Astrocyte (in vitro differentiated cells and primary cell): ENCODE data around the gene KRT73.

ENCODE experiments used
- EZH2 ChIP-seq: IDR thresholded peaks from 2 replicates; pipeline ENCODE4 v1.6.1; 2012; ENCODE audit warnings: mild to moderate bottlenecking, low read length, inconsistent platforms; ENCODE audit not compliant: insufficient read depth
- TF ChIP-seq, protein P1 (sequence below): IDR thresholded peaks from 2 replicates; pipeline ENCODE4 v1.5.1; 2011; ENCODE audit warnings: low read depth, mild to moderate bottlenecking, inconsistent platforms, low read length, moderate library complexity; ENCODE audit not compliant: insufficient read depth

DNA sequence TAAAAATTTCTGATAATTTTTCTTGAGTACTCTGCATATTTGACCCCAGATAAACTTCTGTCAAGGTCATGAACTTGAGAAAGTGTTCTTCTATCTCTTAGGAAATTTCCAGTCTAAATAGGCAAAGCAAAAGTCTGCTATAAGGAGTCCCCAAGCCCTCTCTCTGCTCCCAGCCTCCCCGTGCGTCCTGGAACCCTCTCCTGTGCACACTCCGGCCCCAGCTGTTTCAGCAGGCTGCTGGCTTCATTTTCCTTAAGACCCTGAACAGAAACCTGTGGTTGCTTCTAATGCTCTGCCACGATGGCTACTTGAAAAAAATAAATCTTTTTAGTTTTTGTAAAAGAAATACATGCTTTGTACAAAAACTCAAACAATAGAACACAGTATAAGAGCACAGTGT is 18.9 kb upstream of the KRT73 start:
- TF ChIP-seq, protein P1, sequence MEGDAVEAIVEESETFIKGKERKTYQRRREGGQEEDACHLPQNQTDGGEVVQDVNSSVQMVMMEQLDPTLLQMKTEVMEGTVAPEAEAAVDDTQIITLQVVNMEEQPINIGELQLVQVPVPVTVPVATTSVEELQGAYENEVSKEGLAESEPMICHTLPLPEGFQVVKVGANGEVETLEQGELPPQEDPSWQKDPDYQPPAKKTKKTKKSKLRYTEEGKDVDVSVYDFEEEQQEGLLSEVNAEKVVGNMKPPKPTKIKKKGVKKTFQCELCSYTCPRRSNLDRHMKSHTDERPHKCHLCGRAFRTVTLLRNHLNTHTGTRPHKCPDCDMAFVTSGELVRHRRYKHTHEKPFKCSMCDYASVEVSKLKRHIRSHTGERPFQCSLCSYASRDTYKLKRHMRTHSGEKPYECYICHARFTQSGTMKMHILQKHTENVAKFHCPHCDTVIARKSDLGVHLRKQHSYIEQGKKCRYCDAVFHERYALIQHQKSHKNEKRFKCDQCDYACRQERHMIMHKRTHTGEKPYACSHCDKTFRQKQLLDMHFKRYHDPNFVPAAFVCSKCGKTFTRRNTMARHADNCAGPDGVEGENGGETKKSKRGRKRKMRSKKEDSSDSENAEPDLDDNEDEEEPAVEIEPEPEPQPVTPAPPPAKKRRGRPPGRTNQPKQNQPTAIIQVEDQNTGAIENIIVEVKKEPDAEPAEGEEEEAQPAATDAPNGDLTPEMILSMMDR = no peak
- TF ChIP-seq EZH2 = no peak
